ENCODE measurements around the gene WDR88. TPM values are rescaled to one million over a fixed set of nuclear protein-coding genes. Genes with fewer than 3 reads are reported as not detected.

Gene WDR88
- total RNA-seq, 1 experiment from 2014 or later: 0.28 TPM

- CTCF ChIA-PET: interaction anchor here (0.6 to 1.5 kb wide), 2 partner anchors 12 to 70 kb away, joined by 3 to 5 read pairs; no protein-coding TSS in a partner anchor
- Mint-ChIP-seq H3K27ac (no peak overlapping the region), H3K36me3 (peaks cover 11% of the 10 kb centered on the region), H3K4me1 (no peaks in the 10 kb centered on the region), H3K4me3 (no peak overlapping the region), H3K9me3 (0 out of 2 replicates have a peak, but pooled peaks cover 4% of the 10 kb centered on the region), H3K27me3 (ENCODE audit: low read depth) (no peaks in the 10 kb centered on the region; the same call in 1 of the 2 replicates)
- TF ChIP-seq IRF2 (CRISPR knock-in tag; IDR thresholded peaks at IDR 0.05; ENCODE audit: borderline replicate concordance, low read depth): no peak
- TF ChIP-seq, protein P1, sequence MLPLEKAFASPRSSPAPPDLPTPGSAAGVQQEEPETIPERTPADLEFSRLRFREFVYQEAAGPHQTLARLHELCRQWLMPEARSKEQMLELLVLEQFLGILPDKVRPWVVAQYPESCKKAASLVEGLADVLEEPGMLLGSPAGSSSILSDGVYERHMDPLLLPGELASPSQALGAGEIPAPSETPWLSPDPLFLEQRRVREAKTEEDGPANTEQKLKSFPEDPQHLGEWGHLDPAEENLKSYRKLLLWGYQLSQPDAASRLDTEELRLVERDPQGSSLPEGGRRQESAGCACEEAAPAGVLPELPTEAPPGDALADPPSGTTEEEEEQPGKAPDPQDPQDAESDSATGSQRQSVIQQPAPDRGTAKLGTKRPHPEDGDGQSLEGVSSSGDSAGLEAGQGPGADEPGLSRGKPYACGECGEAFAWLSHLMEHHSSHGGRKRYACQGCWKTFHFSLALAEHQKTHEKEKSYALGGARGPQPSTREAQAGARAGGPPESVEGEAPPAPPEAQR (CRISPR knock-in tag; IDR thresholded peaks at IDR 0.05): no peak
- TF ChIP-seq ZNF416 (CRISPR knock-in tag; IDR thresholded peaks at IDR 0.05): no peak
- TF ChIP-seq, protein P2, sequence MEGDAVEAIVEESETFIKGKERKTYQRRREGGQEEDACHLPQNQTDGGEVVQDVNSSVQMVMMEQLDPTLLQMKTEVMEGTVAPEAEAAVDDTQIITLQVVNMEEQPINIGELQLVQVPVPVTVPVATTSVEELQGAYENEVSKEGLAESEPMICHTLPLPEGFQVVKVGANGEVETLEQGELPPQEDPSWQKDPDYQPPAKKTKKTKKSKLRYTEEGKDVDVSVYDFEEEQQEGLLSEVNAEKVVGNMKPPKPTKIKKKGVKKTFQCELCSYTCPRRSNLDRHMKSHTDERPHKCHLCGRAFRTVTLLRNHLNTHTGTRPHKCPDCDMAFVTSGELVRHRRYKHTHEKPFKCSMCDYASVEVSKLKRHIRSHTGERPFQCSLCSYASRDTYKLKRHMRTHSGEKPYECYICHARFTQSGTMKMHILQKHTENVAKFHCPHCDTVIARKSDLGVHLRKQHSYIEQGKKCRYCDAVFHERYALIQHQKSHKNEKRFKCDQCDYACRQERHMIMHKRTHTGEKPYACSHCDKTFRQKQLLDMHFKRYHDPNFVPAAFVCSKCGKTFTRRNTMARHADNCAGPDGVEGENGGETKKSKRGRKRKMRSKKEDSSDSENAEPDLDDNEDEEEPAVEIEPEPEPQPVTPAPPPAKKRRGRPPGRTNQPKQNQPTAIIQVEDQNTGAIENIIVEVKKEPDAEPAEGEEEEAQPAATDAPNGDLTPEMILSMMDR (IDR thresholded peaks at IDR 0.05): no peak
- no peak for TF ChIP-seq ESRRA (CRISPR knock-in tag; IDR thresholded peaks at IDR 0.05; ENCODE audit: borderline replicate concordance)
- TF ChIP-seq NFE2L1 (CRISPR knock-in tag; IDR thresholded peaks at IDR 0.05): no peak
- no peak for TF ChIP-seq NR1H2 (CRISPR knock-in tag; IDR thresholded peaks at IDR 0.05)
- no peak for TF ChIP-seq FOXK1 (CRISPR knock-in tag; IDR thresholded peaks at IDR 0.05)
- TF ChIP-seq, protein P3, sequence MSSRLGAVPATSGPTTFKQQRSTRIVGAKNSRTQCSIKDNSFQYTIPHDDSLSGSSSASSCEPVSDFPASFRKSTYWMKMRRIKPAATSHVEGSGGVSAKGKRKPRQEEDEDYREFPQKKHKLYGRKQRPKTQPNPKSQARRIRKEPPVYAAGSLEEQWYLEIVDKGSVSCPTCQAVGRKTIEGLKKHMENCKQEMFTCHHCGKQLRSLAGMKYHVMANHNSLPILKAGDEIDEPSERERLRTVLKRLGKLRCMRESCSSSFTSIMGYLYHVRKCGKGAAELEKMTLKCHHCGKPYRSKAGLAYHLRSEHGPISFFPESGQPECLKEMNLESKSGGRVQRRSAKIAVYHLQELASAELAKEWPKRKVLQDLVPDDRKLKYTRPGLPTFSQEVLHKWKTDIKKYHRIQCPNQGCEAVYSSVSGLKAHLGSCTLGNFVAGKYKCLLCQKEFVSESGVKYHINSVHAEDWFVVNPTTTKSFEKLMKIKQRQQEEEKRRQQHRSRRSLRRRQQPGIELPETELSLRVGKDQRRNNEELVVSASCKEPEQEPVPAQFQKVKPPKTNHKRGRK (CRISPR knock-in tag; IDR thresholded peaks at IDR 0.05; ENCODE audit: borderline replicate concordance): no peak
- no peak for TF ChIP-seq MLX (CRISPR knock-in tag; IDR thresholded peaks at IDR 0.05)
- TF ChIP-seq, protein P4, sequence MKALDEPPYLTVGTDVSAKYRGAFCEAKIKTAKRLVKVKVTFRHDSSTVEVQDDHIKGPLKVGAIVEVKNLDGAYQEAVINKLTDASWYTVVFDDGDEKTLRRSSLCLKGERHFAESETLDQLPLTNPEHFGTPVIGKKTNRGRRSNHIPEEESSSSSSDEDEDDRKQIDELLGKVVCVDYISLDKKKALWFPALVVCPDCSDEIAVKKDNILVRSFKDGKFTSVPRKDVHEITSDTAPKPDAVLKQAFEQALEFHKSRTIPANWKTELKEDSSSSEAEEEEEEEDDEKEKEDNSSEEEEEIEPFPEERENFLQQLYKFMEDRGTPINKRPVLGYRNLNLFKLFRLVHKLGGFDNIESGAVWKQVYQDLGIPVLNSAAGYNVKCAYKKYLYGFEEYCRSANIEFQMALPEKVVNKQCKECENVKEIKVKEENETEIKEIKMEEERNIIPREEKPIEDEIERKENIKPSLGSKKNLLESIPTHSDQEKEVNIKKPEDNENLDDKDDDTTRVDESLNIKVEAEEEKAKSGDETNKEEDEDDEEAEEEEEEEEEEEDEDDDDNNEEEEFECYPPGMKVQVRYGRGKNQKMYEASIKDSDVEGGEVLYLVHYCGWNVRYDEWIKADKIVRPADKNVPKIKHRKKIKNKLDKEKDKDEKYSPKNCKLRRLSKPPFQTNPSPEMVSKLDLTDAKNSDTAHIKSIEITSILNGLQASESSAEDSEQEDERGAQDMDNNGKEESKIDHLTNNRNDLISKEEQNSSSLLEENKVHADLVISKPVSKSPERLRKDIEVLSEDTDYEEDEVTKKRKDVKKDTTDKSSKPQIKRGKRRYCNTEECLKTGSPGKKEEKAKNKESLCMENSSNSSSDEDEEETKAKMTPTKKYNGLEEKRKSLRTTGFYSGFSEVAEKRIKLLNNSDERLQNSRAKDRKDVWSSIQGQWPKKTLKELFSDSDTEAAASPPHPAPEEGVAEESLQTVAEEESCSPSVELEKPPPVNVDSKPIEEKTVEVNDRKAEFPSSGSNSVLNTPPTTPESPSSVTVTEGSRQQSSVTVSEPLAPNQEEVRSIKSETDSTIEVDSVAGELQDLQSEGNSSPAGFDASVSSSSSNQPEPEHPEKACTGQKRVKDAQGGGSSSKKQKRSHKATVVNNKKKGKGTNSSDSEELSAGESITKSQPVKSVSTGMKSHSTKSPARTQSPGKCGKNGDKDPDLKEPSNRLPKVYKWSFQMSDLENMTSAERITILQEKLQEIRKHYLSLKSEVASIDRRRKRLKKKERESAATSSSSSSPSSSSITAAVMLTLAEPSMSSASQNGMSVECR (CRISPR knock-in tag; IDR thresholded peaks at IDR 0.05; ENCODE audit: borderline replicate concordance): no peak
- TF ChIP-seq, protein P5, sequence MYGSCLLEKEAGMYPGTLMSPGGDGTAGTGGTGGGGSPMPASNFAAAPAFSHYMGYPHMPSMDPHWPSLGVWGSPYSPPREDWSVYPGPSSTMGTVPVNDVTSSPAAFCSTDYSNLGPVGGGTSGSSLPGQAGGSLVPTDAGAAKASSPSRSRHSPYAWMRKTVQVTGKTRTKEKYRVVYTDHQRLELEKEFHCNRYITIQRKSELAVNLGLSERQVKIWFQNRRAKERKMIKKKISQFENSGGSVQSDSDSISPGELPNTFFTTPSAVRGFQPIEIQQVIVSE (CRISPR knock-in tag; IDR thresholded peaks at IDR 0.05; ENCODE audit: borderline replicate concordance): no peak
- no peak for TF ChIP-seq HMGA2 (CRISPR knock-in tag; IDR thresholded peaks at IDR 0.05)
- ATAC-seq: no peak
- DNase-seq (ENCODE audit: low spot score): no peak
- POLR2A ChIA-PET: no interaction called here
Observed at GRCh38 chr19:33204136-33204973, 72.4 kb downstream of the WDR88 start.

Measured in WTC11 (cell line).